Epithelial cell of esophagus (primary cell): ENCODE results near the gene GGTA1.

Experiments
- DNase-seq: peaks from one replicate; pipeline ENCODE4 v3.0.0; 2010; ENCODE audit warnings: low read depth
- H3K4me3 ChIP-seq: 2 replicates; pipeline ENCODE4 v1.5.1; 2011; ENCODE audit warnings: mild to moderate bottlenecking, low read length, control low read depth
- CTCF ChIP-seq: IDR thresholded peaks from 2 replicates; pipeline ENCODE4 v1.5.1; 2011; ENCODE audit warnings: low read depth, mild to moderate bottlenecking, low read length, control low read depth, inconsistent platforms; ENCODE audit not compliant: insufficient read depth; ENCODE audit errors: missing control alignments

GGTA1 gene

GRCh38 chr9:121411993-121412392 is 87.7 kb downstream of the GGTA1 start:
- H3K4me3 ChIP-seq: no peak overlapping the region
- no peak for TF ChIP-seq CTCF
- no peak for DNase-seq

GRCh38 chr9:121405899-121406298 is 93.7 kb downstream of the GGTA1 start:
- no peak for DNase-seq
- H3K4me3 ChIP-seq: no peak overlapping the region
- no peak for TF ChIP-seq CTCF
